Ascending aorta (tissue), 2 donors: ENCODE measurements around the gene EOMES. TPM values are rescaled to one million over a fixed set of nuclear protein-coding genes. Genes with fewer than 3 reads are reported as not detected.
A peak's percentile ranks its signal among the peaks of the same experiment; 100 is the strongest.

ENCODE experiments used
- DNase-seq, 2 donors: peaks; one replicate each; pipeline ENCODE4 v3.0.0-alpha.2; 2019; ENCODE audit warnings: low spot score in 2 of 2
- H3K27ac ChIP-seq, 2 donors: fragments of 200-600 bp; sonication (generic); one replicate each; pipeline ENCODE4 v1.5.1; 2016 to 2017; ENCODE audit warnings: mild to moderate bottlenecking in 1 of 2
- H3K27me3 ChIP-seq: fragments of 200-600 bp; sonication (generic); one replicate; pipeline ENCODE4 v1.5.1; 2017
- H3K36me3 ChIP-seq, 2 donors: fragments of 200-600 bp; sonication (generic); one replicate each; pipeline ENCODE4 v1.5.1; 2016
- H3K4me1 ChIP-seq, 2 donors: fragments of 200-600 bp; sonication (generic); one replicate each; pipeline ENCODE4 v1.5.1; 2016 to 2017; ENCODE audit warnings: mild to moderate bottlenecking in 1 of 2
- H3K4me3 ChIP-seq, 2 donors: fragments of 200-600 bp; sonication (generic); one replicate each; pipeline ENCODE4 v1.5.1; 2016 to 2017; ENCODE audit warnings: mild to moderate bottlenecking in 1 of 2
- H3K9me3 ChIP-seq, 2 donors: fragments of 200-600 bp; sonication (generic); one replicate each; pipeline ENCODE4 v1.5.1; 2016
- CTCF ChIP-seq, 3 experiments: fragments of 200-600 bp in 2 of 3; fragments of 450-650 bp in 1 of 3; sonication (generic) in 2 of 3; IDR thresholded peaks; one replicate each; pipeline ENCODE4 v1.5.1; 2016 to 2019; ENCODE audit warnings: antibody characterized with exemption in 3 of 3, mild to moderate bottlenecking in 1 of 3, moderate library complexity in 1 of 3
- intact Hi-C: fragments of 100-400 bp; cut with DNase I; formaldehyde crosslinking; loops from one replicate; pipeline ENCODE4 v1.15.1; 2023
- total RNA-seq: library from RNA; depleted of rRNA; stranded (reverse); fragments of >200 nt; gene quantifications from one replicate; pipeline ENCODE4 v1.1.0, GENCODE V29; 2016

The EOMES gene
- total RNA-seq, 1 donor from 2014 or later = not detected

GRCh38 chr3:27718459-27718858 is 3.7 kb downstream of the EOMES start:
- Histone ChIP-seq H3K4me1 (peaks cover 22 to 23% of the 10 kb centered on the region in 2 donors), H3K27ac (no peak overlapping the region), H3K27me3 (peaks cover 26% of the 10 kb centered on the region), H3K36me3 (no peaks in the 10 kb centered on the region), H3K9me3 (no peaks in the 10 kb centered on the region), H3K4me3 (no peak overlapping the region)
- intact Hi-C loops = loop anchor here (10.0 kb wide), 1 partner anchor 526 kb away; the partner anchor contains the start of gene CMC1
- DNase-seq = no peak
- TF ChIP-seq CTCF (IDR thresholded peaks at IDR 0.05) = no peak

GRCh38 chr3:27717200-27717852 is 4.8 kb downstream of the EOMES start:
- no peaks in the 10 kb centered on the region for H3K9me3 ChIP-seq
- DNase-seq = no peak
- no peaks in the 10 kb centered on the region for H3K36me3 ChIP-seq
- H3K27me3 ChIP-seq = peaks cover 21% of the 10 kb centered on the region
- peaks cover 23% of the 10 kb centered on the region in 2 donors for H3K4me1 ChIP-seq
- TF ChIP-seq CTCF (IDR thresholded peaks at IDR 0.05) = no peak
- no peak overlapping the region for H3K4me3 ChIP-seq
- H3K27ac ChIP-seq = no peak overlapping the region
- intact Hi-C loops = loop anchor here (10.0 kb wide), 1 partner anchor 527 kb away; the partner anchor contains the start of gene CMC1

- Histone ChIP-seq H3K36me3 (no peaks in the 10 kb centered on the region), H3K27me3 (peaks cover 18% of the 10 kb centered on the region), H3K9me3 (no peaks in the 10 kb centered on the region), H3K4me1 (peaks cover 14 to 20% of the 10 kb centered on the region in 2 donors), H3K27ac (no peak overlapping the region), H3K4me3 (no peak overlapping the region)
- DNase-seq = no peak
- intact Hi-C loops = loop anchor here (10.0 kb wide), 1 partner anchor 528 kb away; the partner anchor contains the start of gene CMC1
- no peak for TF ChIP-seq CTCF (IDR thresholded peaks at IDR 0.05)
Observed at GRCh38 chr3:27716309-27716708, 5.8 kb downstream of the EOMES start.

GRCh38 chr3:27715863-27716262 is 6.3 kb downstream of the EOMES start:
- TF ChIP-seq CTCF (IDR thresholded peaks at IDR 0.05) = no peak
- H3K27me3 ChIP-seq = peaks cover 18% of the 10 kb centered on the region
- DNase-seq = no peak
- intact Hi-C loops = loop anchor here (10.0 kb wide), 1 partner anchor 529 kb away; the partner anchor contains the start of gene CMC1
- no peak overlapping the region for H3K4me3 ChIP-seq
- H3K27ac ChIP-seq = no peak overlapping the region
- no peaks in the 10 kb centered on the region for H3K36me3 ChIP-seq
- peaks cover 10 to 16% of the 10 kb centered on the region in 2 donors for H3K4me1 ChIP-seq
- H3K9me3 ChIP-seq = no peaks in the 10 kb centered on the region

GRCh38 chr3:27715454-27715806 is 6.7 kb downstream of the EOMES start:
- H3K27ac ChIP-seq = no peak overlapping the region
- intact Hi-C loops = loop anchor here (10.0 kb wide), 1 partner anchor 529 kb away; the partner anchor contains the start of gene CMC1
- DNase-seq = no peak
- no peak for TF ChIP-seq CTCF (IDR thresholded peaks at IDR 0.05)
- peaks cover 18% of the 10 kb centered on the region for H3K27me3 ChIP-seq
- peak overlapping the region in 1 of 2 donors; percentile 73 for H3K4me3 ChIP-seq
- H3K9me3 ChIP-seq = no peaks in the 10 kb centered on the region
- H3K4me1 ChIP-seq = peaks cover 10 to 16% of the 10 kb centered on the region in 2 donors
- H3K36me3 ChIP-seq = no peaks in the 10 kb centered on the region
